DMS 273 treated with DMSO at 0.1 percent for 48 hours (cell line): ENCODE measurements around the gene PAK4.
"Not testable (repeated sequence)": the region's sequence is repeated elsewhere in the genome, so short reads cannot be mapped to it uniquely, and the experiment has no call there.

Experiments used
- DNase-seq: peaks from one replicate; lab custom pipeline; 2025; lab: John Stamatoyannopoulos, UW

PAK4 gene

DNA sequence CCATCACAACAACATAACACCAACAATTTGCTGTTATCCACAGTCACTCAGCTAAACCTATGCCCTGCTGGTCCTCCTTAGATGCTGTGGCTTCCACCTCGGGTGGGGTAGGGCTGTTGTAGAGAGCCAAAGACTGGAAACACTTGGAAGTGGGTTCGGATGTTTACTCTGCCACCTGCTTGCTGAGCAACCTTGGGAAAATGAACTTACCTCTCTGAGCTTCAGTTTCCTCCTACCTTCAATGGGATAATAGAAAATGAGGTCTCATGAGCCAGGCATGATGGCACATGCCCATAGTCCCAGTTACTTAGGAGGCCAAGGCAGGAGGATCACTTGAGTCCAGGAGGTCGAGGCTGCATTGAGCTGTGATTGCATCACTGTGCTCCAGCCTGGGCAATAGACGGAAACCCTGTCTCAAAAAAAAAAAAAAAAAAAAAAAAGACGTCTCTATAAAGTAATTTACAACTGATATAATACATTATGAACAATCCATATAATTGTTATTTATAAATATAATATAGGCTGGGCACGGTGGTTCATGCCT lies 81.8 kb downstream of the PAK4 start:
- no peak for DNase-seq

DNA sequence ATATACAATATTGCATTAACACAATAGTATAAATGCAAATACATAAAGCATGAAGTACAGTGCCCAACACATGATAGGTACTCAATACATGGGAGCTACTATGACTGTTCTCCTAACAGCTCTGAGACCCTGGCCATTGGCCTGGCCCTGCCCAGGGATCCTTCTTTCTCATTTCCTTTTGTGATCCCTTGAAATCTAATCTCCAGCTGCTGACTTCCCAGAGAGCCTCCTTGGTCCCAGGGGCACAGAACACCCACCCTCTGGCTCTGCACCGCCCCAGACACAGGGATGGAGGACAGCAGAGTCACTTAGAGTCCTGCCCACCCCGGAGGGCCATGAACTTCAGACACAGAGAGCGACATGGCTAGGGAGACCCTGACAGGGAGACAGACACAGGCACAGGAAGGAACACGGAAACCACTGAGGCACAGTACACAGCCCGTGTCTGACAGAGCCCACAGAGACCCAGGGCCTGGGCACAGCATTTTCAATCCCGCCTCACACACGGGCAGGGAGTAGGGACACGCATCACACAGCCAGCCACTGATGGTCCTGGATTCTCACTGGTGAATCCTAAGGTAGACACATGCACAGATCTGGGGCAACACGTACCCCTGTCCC lies 82.7 kb downstream of the PAK4 start:
- DNase-seq = no peak

DNA sequence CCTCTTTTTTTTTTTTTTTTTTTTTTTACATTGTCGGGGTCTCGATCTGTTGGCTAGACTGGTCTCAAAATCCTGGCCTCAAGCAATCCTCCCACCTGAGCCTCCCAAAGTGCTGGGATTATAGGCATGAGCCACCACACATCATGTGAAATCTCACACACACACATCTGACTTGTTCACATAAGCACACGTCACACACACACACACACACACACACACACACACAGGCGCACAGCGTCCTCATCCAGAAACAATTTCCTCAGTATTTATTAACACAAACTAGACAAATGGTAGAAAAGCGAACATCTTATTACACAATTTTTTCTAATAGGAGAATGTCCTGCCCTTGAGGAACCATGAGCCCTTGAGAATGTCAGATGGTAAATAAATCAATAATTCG lies 83.6 kb downstream of the PAK4 start:
- no peak for DNase-seq

DNA sequence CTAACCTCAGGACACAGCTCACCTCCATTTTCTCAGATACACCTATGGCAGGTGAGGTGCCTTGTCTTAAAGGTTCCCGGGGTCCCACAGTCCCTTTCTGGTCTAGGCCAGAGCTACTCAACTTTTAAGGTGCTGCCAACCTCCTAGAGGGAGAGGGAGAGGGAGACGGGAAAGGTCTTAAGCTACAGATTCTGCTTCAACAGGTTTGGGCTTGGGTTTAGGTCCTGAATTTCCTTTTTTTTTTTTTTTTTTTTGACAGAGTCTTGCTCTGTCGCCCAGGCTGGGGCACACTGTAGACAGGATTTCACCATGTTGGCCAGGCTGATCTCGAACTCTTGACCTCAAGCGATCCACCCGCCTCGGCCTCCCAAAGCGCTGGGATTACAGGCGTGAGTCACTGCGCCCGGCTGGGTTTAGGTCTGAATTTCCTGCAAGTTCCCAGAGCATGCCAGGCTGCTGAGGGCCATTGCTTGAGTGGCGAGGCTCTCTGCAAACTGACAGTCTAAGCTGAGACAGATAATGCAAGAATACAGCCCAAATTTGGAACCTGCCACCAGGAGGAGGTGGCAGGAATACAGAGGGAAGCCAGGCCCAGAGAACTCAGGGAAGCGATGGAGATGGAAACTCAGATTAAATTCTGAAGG lies 86.3 kb downstream of the PAK4 start:
- DNase-seq = no peak

DNA sequence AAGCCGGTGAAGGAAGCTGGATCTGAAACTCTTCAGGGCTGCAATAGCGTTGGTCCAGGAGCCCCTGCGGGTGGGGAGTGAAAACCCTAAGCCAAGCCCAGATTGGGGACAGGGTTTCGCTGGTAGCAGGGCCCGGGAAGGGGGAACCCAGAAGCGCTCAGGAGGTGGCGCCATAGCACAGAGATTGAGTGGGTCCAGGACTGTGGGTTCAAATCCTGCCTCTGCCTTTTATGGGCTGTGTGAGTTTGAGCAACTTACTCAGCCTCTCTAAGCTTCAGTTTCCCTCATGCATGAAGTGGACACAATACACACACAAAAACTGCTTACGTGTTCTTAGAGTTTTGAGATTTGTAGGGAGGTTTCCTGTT lies 86.8 kb downstream of the PAK4 start:
- DNase-seq = no peak

DNA sequence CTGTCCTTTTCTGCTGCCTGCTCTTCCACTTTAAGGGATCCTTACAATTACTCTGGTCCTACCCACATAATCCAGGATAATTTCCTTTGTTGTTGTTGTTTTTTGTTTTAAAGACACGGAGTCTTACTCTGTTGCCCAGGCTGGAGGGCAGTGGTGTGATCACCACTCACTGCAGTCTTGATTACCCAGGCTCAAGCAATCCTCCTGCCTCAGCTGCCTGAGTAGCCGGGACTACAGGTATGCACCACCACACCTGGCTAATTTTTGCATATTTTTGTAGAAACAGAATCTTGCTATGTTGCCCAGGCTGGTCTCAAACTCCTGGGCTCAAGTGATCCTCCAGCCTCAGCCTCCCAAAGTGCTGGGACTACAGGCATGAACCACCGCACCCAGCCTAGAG lies 89.7 kb downstream of the PAK4 start:
- DNase-seq = not testable (repeated sequence)

DNA sequence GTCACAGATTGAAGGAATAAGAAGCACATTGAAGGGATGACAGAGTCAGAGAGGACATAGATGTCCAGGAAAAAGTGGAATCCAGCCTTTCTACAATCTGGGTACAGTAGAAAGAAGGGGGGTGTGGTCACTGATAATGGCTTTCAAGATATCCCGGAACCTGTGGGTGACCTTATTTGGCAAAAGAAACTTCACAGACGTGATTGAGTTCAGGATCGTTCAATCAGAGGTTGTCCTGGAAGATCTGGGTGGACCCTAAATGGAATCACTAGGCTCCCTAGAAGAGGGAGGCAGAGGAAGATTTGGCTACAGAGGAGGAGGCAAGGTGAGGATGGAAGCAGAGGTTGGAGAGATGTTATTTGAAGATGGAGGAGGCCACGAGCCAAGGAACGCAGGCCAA lies 91.5 kb downstream of the PAK4 start:
- no peak for DNase-seq

DNA sequence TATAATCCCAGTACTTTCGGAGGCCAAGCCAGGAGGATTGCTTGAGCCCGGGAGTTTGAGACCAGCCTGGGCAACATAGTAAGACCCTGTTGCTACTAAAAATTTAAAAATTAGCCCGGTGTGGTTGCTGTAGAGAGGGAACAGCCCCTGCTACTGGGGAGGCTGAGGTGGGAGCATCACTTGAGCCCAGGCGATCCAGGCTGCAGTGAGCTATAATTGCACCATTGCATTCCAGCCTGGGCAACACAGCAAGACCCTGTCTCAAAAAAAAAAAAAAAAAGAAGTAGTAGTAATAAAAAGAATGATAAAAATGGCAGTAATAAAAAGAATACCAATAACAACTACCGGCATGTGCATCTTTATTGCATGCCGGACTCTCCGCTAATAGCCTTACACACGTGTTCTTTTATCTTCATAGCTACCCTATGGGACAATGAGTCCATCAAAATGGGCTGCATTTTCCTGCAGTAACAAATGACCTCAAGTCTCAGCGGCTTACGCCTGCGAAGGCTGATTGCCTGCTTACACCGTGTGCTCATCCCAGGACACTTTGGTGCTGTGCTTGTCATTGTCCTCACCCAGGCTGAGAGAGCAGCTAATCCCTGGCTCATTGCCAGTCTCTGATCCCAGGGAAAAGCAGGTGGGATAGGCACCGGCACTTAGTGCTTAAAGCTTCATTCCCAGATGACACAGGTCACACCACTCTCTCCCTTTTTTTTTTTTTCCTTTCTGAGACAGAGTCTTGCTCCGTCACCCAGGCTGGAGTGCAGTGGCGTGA lies 92.8 kb downstream of the PAK4 start:
- no peak for DNase-seq

DNA sequence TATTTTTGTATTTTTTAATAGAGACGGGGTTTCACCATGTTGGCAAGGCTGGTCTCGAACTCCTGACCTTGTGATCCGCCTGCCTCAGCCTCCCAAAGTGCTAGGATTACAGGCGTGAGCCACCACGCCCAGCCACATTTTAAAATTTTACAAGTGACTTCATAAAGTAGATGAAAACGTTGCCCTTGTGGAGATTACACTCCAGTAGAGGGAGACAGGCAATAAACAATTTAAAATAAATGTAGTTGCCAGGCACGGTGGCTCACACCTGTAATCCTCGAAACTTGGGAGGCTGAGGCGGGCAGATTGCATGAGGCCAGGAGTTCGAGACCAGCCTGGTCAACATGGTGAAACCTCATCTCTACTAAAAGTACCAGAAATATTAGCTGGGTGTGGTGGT lies 93.5 kb downstream of the PAK4 start:
- not testable (repeated sequence) for DNase-seq

DNA sequence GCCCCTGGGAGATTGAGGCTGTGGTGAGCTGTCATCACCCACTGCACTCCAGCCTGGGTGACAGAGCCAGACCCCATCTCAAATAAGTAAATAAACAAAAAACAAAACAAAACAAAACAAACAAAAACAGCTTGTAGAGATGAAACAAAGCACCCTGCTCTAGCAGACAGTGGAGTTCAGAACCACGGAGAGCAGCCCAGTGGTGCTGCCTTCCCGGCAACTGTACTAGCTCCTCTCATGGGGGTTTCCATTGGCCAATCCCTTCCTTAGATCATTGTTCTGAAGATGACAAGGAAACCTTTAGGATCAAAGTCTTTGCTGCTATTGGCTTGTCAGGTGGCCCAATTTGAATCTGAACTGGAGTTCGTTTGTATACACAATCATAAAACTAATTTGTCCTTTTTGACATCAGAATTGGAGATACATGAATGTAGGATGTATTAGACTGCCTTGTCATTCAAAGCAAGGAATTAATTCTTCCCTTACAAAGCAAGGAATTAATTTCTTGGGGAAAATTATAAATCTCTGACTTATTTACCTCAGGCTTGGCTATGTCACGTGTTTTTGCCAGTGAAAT lies 98.2 kb downstream of the PAK4 start:
- DNase-seq = no peak

DNA sequence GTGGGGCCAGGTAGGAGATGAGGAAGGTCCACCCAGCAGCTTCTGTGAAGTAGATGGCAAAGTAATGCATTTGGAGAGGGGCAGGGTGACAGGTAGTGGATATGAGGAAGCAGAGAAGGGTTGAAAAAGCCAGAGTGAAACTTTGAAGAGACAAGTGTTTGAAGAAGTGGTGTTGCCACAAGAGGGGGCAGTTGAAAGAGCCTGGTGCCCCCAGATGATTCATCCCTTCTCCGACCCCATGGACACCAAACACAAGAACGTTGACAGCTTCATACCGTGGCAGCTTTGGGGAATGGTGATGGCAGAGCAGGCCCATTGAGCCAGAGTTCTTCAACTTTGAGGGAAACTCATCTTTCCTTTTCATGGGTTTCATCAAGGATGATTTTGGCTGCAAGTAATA lies 99.3 kb downstream of the PAK4 start:
- no peak for DNase-seq
